ENCODE measurements around the gene ABT1.

ABT1 gene

GRCh38 chr6:26553635-26554446 is 42.9 kb upstream of the ABT1 start:
- no peak for TF ChIP-seq CTCF (IDR thresholded peaks at IDR 0.05; ENCODE audit: low read depth, low read length)
- DNase-seq (ENCODE audit: low read depth in 2 of 2) = peak; percentile 95 to 97
- peak overlapping the region; percentile 54 to 56 for H3K4me3 ChIP-seq (replicated peaks in 1 of 2; ENCODE audit: low read depth in 2 of 2, low read length in 2 of 2)

DNA sequence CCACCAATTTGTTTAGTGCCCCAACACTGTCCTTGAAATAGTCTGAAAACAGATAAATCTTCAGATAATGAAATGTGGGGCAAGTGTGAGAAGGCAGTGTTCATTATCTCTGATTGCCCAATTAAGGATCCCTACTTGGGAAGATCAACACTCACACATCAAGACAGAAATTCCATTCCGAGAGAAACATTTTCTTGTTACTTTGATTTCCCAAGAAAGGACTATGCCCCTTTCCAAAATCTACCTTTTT is 42.4 kb upstream of the ABT1 start:
- DNase-seq (ENCODE audit: low read depth in 2 of 2) = no peak
- no peak for TF ChIP-seq CTCF (IDR thresholded peaks at IDR 0.05; ENCODE audit: low read depth, low read length)
- H3K4me3 ChIP-seq (replicated peaks in 1 of 2; ENCODE audit: low read depth in 2 of 2, low read length in 2 of 2) = peak overlapping the region; percentile 25 to 51

DNA sequence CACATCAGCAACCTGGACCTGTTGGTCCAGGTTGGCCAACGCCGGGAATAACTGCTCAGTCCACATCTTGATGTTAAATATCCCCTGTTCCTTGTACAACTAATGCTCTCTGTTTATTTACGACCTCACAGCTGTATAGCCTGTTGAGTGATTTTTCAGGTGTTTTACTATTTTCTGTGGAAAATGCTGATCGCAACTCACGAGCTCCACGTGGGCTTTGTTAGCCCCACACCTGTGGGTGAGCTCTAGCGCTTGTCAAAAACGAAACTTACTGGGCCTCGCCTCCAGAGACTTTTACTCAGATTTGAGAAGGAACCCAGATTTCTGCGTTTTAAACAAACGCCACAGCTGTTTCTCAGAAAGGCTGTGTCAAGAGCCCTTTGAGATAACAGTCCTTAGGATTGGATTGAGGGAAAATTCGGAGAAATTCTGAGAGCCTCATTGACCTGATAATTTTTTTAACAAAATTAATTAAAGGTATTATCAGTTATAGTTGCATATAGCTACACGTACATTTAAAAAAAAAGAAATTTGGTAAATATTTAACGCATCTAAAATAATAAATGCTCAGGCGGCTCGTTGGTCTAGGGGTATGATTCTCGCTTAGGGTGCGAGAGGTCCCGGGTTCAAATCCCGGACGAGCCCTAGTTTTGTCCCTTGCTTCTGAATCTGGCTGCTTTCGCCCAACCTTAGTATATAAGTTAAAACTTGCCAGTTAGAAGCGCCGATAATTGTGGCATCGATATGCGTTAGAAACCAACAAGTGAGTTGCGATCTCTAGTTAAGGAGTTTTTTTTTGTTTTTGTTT is 41.9 kb upstream of the ABT1 start:
- H3K4me3 ChIP-seq (replicated peaks in 1 of 2; ENCODE audit: low read depth in 2 of 2, low read length in 2 of 2) = peak overlapping the region; percentile 25 to 51
- DNase-seq (ENCODE audit: low read depth in 2 of 2) = peak; percentile 71 to 90
- no peak for TF ChIP-seq CTCF (IDR thresholded peaks at IDR 0.05; ENCODE audit: low read depth, low read length)

DNA sequence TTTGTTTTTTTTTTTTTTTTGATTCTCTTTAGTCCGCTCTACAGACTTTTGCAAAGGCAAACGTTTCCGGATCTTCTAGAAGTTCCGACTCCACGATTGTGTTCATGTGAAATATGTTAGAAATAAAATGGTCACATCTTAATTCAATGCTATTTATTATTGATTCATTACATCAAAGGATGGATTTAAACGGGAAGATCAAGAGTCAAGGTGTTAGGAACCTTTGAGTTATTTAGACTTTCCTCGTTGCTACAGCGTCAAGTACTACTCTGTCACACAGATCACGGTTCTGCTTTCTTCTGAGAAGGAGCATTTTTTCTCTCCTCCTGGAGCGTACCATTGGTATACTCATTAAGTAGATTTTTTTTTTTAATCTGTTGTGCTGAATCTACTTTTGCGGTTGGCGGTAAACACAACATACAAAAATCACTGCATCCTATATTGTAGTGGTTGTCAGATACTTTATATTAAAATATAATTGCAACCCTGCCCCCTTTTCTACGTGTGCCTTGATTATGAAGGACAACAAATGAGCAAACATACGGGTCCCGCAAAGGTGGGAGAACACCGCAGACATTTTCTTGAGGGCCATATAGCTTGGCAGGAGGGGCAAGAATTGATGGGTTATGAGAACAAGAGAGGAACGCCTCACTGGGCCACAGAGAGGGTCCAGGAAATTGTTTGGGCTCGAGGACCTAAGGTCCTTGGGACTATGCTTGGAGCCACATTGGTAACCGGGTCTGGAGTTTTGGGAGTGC is 41.1 kb upstream of the ABT1 start:
- no peak for TF ChIP-seq CTCF (IDR thresholded peaks at IDR 0.05; ENCODE audit: low read depth, low read length)
- H3K4me3 ChIP-seq (replicated peaks in 1 of 2; ENCODE audit: low read depth in 2 of 2, low read length in 2 of 2) = peak overlapping the region; percentile 17 to 51
- DNase-seq (ENCODE audit: low read depth in 2 of 2) = peak in 1 of 2 donors; percentile 35

- TF ChIP-seq CTCF (IDR thresholded peaks at IDR 0.05; ENCODE audit: low read depth, low read length) = no peak
- peak; percentile 89 to 97 for DNase-seq (ENCODE audit: low read depth in 2 of 2)
- H3K4me3 ChIP-seq (replicated peaks in 1 of 2; ENCODE audit: low read depth in 2 of 2, low read length in 2 of 2) = peak overlapping the region in 1 of 2 donors; percentile 51
Measured at GRCh38 chr6:26556263-26557070, 40.3 kb upstream of the ABT1 start.

All from cardiac fibroblast (primary cell).